ENCODE results near the gene ZNF423. TPM values are rescaled to one million over a fixed set of nuclear protein-coding genes. Genes with fewer than 3 reads are reported as not detected.

ZNF423 gene
- total and polyA plus RNA-seq, 2 donors: 0.52 to 1.6 TPM

GRCh38 chr16:49456763-49457162, 399.1 kb downstream of the ZNF423 start:
- 89% methylated on average over 10 of the region's 10 CpGs for WGBS
- no peaks in the 10 kb centered on the region for H3K36me3 ChIP-seq (ENCODE audit: control insufficient read depth in 2 of 2, insufficient read depth in 2 of 2, low read length in 1 of 2)
- H3K4me1 ChIP-seq (ENCODE audit: control insufficient read depth in 2 of 2, insufficient read depth in 2 of 2, low read length in 2 of 2): peaks cover 37 to 49% of the 10 kb centered on the region in 2 donors
- no peak overlapping the region for H3K4me3 ChIP-seq (ENCODE audit: low read length in 2 of 2)
- no peaks in the 10 kb centered on the region for H3K27me3 ChIP-seq (ENCODE audit: control insufficient read depth in 2 of 2, insufficient read depth in 1 of 2, low read length in 1 of 2)
- no peak for DNase-seq (ENCODE audit: low read depth in 6 of 9, low spot score in 9 of 9)
- peaks cover 0 to 3% of the 10 kb centered on the region in 2 donors for H3K9me3 ChIP-seq (ENCODE audit: control insufficient read depth in 2 of 2, insufficient read depth in 1 of 2, low read length in 1 of 2)
- H3K27ac ChIP-seq (ENCODE audit: low read depth in 1 of 2, low read length in 1 of 2): no peak overlapping the region

DNA sequence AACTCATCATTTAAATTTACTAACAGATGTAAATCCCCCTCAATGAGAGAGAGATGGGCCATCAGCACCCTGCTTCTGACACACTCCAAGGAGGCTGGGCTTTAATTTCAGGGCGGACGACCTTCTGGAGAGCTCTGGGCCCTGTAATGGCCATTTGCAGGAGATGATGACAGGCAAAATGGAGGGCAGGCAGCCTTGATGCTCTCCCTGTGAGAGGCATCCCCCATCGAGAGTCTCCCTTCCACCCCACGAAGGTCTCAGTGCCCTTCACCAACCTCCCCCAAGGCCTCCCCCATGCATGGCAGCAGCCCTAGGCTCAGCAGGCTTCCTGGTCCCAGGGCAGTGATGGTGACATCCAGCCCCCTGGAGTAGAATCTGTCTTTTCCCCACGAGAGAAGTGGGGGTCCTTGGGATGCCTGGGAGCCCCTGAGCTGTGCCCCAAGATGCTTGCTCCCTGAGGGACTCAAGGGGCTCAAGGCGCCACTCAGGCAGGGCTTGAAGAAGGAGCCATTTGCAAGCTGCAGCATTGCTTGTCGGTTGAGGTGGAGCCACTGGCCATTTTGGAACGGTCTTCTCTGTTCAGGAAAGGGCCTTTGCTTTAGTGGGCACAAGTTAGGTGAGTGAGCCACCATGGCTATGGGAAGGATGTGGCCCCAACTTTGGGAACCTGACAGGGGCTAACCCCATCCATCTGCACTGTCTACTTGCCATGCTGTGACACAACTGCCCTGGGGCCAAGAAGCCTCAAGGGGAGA, 399.7 kb downstream of the ZNF423 start:
- Histone ChIP-seq H3K4me1 (ENCODE audit: control insufficient read depth in 2 of 2, insufficient read depth in 2 of 2, low read length in 2 of 2) (peaks cover 31 to 43% of the 10 kb centered on the region in 2 donors), H3K27me3 (ENCODE audit: control insufficient read depth in 2 of 2, insufficient read depth in 1 of 2, low read length in 1 of 2) (no peaks in the 10 kb centered on the region), H3K9me3 (ENCODE audit: control insufficient read depth in 2 of 2, insufficient read depth in 1 of 2, low read length in 1 of 2) (no peaks in the 10 kb centered on the region), H3K4me3 (ENCODE audit: low read length in 2 of 2) (no peak overlapping the region), H3K36me3 (ENCODE audit: control insufficient read depth in 2 of 2, insufficient read depth in 2 of 2, low read length in 1 of 2) (no peaks in the 10 kb centered on the region), H3K27ac (ENCODE audit: low read depth in 1 of 2, low read length in 1 of 2) (no peak overlapping the region)
- DNase-seq (ENCODE audit: low read depth in 6 of 9, low spot score in 9 of 9): no peak
- WGBS: 97% methylated on average over 8 of the region's 8 CpGs

DNA sequence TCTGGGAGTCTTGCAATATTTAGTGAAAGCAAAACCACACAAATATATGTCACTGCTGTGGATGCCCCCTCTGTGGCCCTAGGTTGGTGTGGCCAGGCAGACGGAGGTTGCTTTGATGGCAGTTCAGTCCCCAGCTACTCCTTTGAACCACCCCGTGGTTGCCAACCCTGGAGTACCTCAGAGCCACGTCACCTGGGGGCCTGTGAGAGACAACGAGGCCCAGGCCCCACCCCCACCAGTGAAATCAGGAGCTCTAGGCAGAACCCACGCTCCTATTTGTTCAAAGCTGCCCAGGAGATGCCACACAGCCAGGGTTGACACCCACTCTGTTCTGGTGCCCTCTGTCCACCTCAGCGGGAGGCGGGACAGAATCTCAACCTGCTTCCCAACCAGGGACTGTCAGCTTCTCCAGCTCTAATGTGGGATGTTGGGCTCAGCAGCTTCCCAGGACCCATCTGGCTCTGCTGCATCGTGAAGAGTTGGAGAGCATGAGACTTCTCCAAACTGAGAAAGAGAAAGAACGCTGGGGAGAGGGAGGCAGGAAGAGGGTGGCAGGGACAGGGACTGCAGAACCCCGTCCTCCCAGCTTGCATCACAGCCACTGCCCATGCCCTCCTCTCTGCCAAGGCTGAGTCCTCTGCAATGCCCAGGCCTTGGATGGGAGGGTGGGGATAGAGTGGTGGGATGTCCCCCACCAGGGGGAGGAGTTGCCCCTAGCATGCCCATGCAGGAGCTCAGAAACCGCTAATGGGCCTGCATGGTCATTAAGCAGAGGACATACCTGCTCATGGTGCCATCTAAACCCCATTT, 400.5 kb downstream of the ZNF423 start:
- Histone ChIP-seq H3K27me3 (ENCODE audit: control insufficient read depth in 2 of 2, insufficient read depth in 1 of 2, low read length in 1 of 2) (no peaks in the 10 kb centered on the region), H3K27ac (ENCODE audit: low read depth in 1 of 2, low read length in 1 of 2) (no peak overlapping the region), H3K36me3 (ENCODE audit: control insufficient read depth in 2 of 2, insufficient read depth in 2 of 2, low read length in 1 of 2) (no peaks in the 10 kb centered on the region), H3K9me3 (ENCODE audit: control insufficient read depth in 2 of 2, insufficient read depth in 1 of 2, low read length in 1 of 2) (no peaks in the 10 kb centered on the region), H3K4me3 (ENCODE audit: low read length in 2 of 2) (no peak overlapping the region), H3K4me1 (ENCODE audit: control insufficient read depth in 2 of 2, insufficient read depth in 2 of 2, low read length in 2 of 2) (peaks cover 23 to 35% of the 10 kb centered on the region in 2 donors)
- 60% methylated on average over 11 of the region's 11 CpGs for WGBS
- peak in 1 of 9 donors; percentile 72 for DNase-seq (ENCODE audit: low read depth in 6 of 9, low spot score in 9 of 9)

- Histone ChIP-seq H3K36me3 (ENCODE audit: control insufficient read depth in 2 of 2, insufficient read depth in 2 of 2, low read length in 1 of 2) (no peaks in the 10 kb centered on the region), H3K4me3 (ENCODE audit: low read length in 2 of 2) (no peak overlapping the region), H3K9me3 (ENCODE audit: control insufficient read depth in 2 of 2, insufficient read depth in 1 of 2, low read length in 1 of 2) (no peaks in the 10 kb centered on the region), H3K4me1 (ENCODE audit: control insufficient read depth in 2 of 2, insufficient read depth in 2 of 2, low read length in 2 of 2) (peaks cover 18 to 28% of the 10 kb centered on the region in 2 donors), H3K27me3 (ENCODE audit: control insufficient read depth in 2 of 2, insufficient read depth in 1 of 2, low read length in 1 of 2) (no peaks in the 10 kb centered on the region), H3K27ac (ENCODE audit: low read depth in 1 of 2, low read length in 1 of 2) (no peak overlapping the region)
- DNase-seq (ENCODE audit: low read depth in 6 of 9, low spot score in 9 of 9): no peak
- WGBS: 98% methylated on average over 12 of the region's 12 CpGs
These were observed 401.3 kb downstream of the ZNF423 start for GRCh38 chr16:49454426-49455180.

DNA sequence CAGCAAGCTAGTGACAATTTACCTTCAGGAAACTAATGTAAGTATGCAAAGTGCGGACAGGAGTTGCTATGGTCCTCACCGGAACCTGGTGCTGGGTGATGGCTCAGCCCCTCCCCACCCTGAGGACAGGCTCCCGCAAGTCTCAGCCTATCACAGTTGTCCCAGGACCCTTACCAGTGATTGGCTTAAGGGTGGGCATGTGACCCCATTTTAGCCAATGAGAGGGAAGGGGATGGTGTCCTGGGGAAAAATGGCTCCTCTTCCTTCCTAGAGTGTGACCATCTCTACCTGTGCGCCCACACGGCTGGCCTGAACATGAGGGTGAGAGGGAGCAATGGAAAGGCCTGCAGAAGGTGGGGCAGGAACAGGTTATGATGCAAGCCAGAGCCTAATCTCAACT, 401.9 kb downstream of the ZNF423 start:
- H3K27me3 ChIP-seq (ENCODE audit: control insufficient read depth in 2 of 2, insufficient read depth in 1 of 2, low read length in 1 of 2): no peaks in the 10 kb centered on the region
- peaks cover 13 to 25% of the 10 kb centered on the region in 2 donors for H3K4me1 ChIP-seq (ENCODE audit: control insufficient read depth in 2 of 2, insufficient read depth in 2 of 2, low read length in 2 of 2)
- no peaks in the 10 kb centered on the region for H3K9me3 ChIP-seq (ENCODE audit: control insufficient read depth in 2 of 2, insufficient read depth in 1 of 2, low read length in 1 of 2)
- DNase-seq (ENCODE audit: low read depth in 6 of 9, low spot score in 9 of 9): no peak
- H3K4me3 ChIP-seq (ENCODE audit: low read length in 2 of 2): no peak overlapping the region
- 99% methylated on average over 5 of the region's 5 CpGs for WGBS
- H3K36me3 ChIP-seq (ENCODE audit: control insufficient read depth in 2 of 2, insufficient read depth in 2 of 2, low read length in 1 of 2): no peaks in the 10 kb centered on the region
- H3K27ac ChIP-seq (ENCODE audit: low read depth in 1 of 2, low read length in 1 of 2): no peak overlapping the region

GRCh38 chr16:49453021-49453420, 402.9 kb downstream of the ZNF423 start:
- no peak for DNase-seq (ENCODE audit: low read depth in 6 of 9, low spot score in 9 of 9)
- Histone ChIP-seq H3K4me3 (ENCODE audit: low read length in 2 of 2) (no peak overlapping the region), H3K9me3 (ENCODE audit: control insufficient read depth in 2 of 2, insufficient read depth in 1 of 2, low read length in 1 of 2) (no peaks in the 10 kb centered on the region), H3K36me3 (ENCODE audit: control insufficient read depth in 2 of 2, insufficient read depth in 2 of 2, low read length in 1 of 2) (no peaks in the 10 kb centered on the region), H3K27ac (ENCODE audit: low read depth in 1 of 2, low read length in 1 of 2) (no peak overlapping the region), H3K27me3 (ENCODE audit: control insufficient read depth in 2 of 2, insufficient read depth in 1 of 2, low read length in 1 of 2) (no peaks in the 10 kb centered on the region), H3K4me1 (ENCODE audit: control insufficient read depth in 2 of 2, insufficient read depth in 2 of 2, low read length in 2 of 2) (peaks cover 13 to 20% of the 10 kb centered on the region in 2 donors)
- WGBS: 98% methylated on average over 5 of the region's 5 CpGs

GRCh38 chr16:49452578-49452977, 403.3 kb downstream of the ZNF423 start:
- Histone ChIP-seq H3K9me3 (ENCODE audit: control insufficient read depth in 2 of 2, insufficient read depth in 1 of 2, low read length in 1 of 2) (no peaks in the 10 kb centered on the region), H3K27me3 (ENCODE audit: control insufficient read depth in 2 of 2, insufficient read depth in 1 of 2, low read length in 1 of 2) (no peaks in the 10 kb centered on the region), H3K36me3 (ENCODE audit: control insufficient read depth in 2 of 2, insufficient read depth in 2 of 2, low read length in 1 of 2) (no peaks in the 10 kb centered on the region), H3K4me1 (ENCODE audit: control insufficient read depth in 2 of 2, insufficient read depth in 2 of 2, low read length in 2 of 2) (peaks cover 13 to 20% of the 10 kb centered on the region in 2 donors), H3K27ac (ENCODE audit: low read depth in 1 of 2, low read length in 1 of 2) (no peak overlapping the region), H3K4me3 (ENCODE audit: low read length in 2 of 2) (no peak overlapping the region)
- no peak for DNase-seq (ENCODE audit: low read depth in 6 of 9, low spot score in 9 of 9)
- WGBS: 72% methylated on average over 14 of the region's 14 CpGs

DNA sequence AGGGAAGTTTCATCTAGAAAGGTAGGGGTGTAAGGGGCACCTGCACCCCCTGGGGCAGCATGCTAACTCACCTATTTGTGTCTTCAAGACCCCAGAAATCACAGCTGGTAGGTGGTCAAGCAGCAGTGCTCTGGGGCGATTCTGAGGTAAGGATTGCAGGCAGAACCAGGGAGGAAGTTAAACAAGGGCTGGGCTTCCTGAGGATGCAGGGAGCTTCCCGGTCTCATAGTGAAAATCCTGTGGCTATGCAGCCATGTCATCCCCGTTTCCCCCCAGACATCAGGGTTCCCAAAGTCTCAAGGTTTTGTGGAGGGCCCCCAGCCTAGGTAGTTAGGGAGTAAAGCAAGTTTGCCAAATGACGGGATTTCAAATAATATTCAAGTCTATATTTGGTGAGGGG, 403.8 kb downstream of the ZNF423 start:
- Histone ChIP-seq H3K36me3 (ENCODE audit: control insufficient read depth in 2 of 2, insufficient read depth in 2 of 2, low read length in 1 of 2) (no peaks in the 10 kb centered on the region), H3K27ac (ENCODE audit: low read depth in 1 of 2, low read length in 1 of 2) (no peak overlapping the region), H3K4me3 (ENCODE audit: low read length in 2 of 2) (no peak overlapping the region), H3K27me3 (ENCODE audit: control insufficient read depth in 2 of 2, insufficient read depth in 1 of 2, low read length in 1 of 2) (no peaks in the 10 kb centered on the region), H3K4me1 (ENCODE audit: control insufficient read depth in 2 of 2, insufficient read depth in 2 of 2, low read length in 2 of 2) (peaks cover 13 to 20% of the 10 kb centered on the region in 2 donors), H3K9me3 (ENCODE audit: control insufficient read depth in 2 of 2, insufficient read depth in 1 of 2, low read length in 1 of 2) (no peaks in the 10 kb centered on the region)
- 48% methylated on average over 4 of the region's 4 CpGs for WGBS
- no peak for DNase-seq (ENCODE audit: low read depth in 6 of 9, low spot score in 9 of 9)

- Histone ChIP-seq H3K27ac (ENCODE audit: low read depth in 1 of 2, low read length in 1 of 2) (no peak overlapping the region), H3K36me3 (ENCODE audit: control insufficient read depth in 2 of 2, insufficient read depth in 2 of 2, low read length in 1 of 2) (no peaks in the 10 kb centered on the region), H3K27me3 (ENCODE audit: control insufficient read depth in 2 of 2, insufficient read depth in 1 of 2, low read length in 1 of 2) (no peaks in the 10 kb centered on the region), H3K4me3 (ENCODE audit: low read length in 2 of 2) (no peak overlapping the region), H3K4me1 (ENCODE audit: control insufficient read depth in 2 of 2, insufficient read depth in 2 of 2, low read length in 2 of 2) (peaks cover 11 to 20% of the 10 kb centered on the region in 2 donors), H3K9me3 (ENCODE audit: control insufficient read depth in 2 of 2, insufficient read depth in 1 of 2, low read length in 1 of 2) (no peaks in the 10 kb centered on the region)
- WGBS: 99% methylated on average over 2 of the region's 2 CpGs
- no peak for DNase-seq (ENCODE audit: low read depth in 6 of 9, low spot score in 9 of 9)
These were observed 409.1 kb downstream of the ZNF423 start for GRCh38 chr16:49446805-49447204.
